Bone marrow (tissue), 2 donors: ENCODE measurements around the gene ZBTB39.
"Not testable (repeated sequence)": the region's sequence is repeated elsewhere in the genome, so short reads cannot be mapped to it uniquely, and the experiment has no call there.

Experiments used
- DNase-seq, 2 donors: peaks; one replicate each; lab custom pipeline; 2025; lab: John Stamatoyannopoulos, UW

Gene ZBTB39

GRCh38 chr12:56980941-56981530 lies 25.3 kb downstream of the ZBTB39 start:
- DNase-seq, result no peak

GRCh38 chr12:56980268-56980667 lies 26.1 kb downstream of the ZBTB39 start:
- DNase-seq, result no peak

GRCh38 chr12:56979628-56980027 lies 26.7 kb downstream of the ZBTB39 start:
- no peak for DNase-seq

- DNase-seq, result no peak
These were observed 27.8 kb downstream of the ZBTB39 start for GRCh38 chr12:56978397-56979138.

- DNase-seq, result not testable (repeated sequence)
These were observed 29.0 kb downstream of the ZBTB39 start for GRCh38 chr12:56977361-56977760.

- DNase-seq, result not testable (repeated sequence)
These were observed 32.1 kb downstream of the ZBTB39 start for GRCh38 chr12:56974224-56974623.

- DNase-seq, result not testable (repeated sequence)
These were observed 37.4 kb downstream of the ZBTB39 start for GRCh38 chr12:56968910-56969309.

- DNase-seq, result not testable (repeated sequence)
These were observed 40.2 kb downstream of the ZBTB39 start for GRCh38 chr12:56965997-56966642.

- DNase-seq, result not testable (repeated sequence)
These were observed 41.2 kb downstream of the ZBTB39 start for GRCh38 chr12:56965124-56965523.

- DNase-seq, result not testable (repeated sequence)
These were observed 42.8 kb downstream of the ZBTB39 start for GRCh38 chr12:56963557-56963956.

- not testable (repeated sequence) for DNase-seq
These were observed 44.1 kb downstream of the ZBTB39 start for GRCh38 chr12:56962247-56962646.

GRCh38 chr12:56958422-56958821 lies 47.9 kb downstream of the ZBTB39 start:
- DNase-seq, result no peak

- DNase-seq, result no peak
These were observed 48.9 kb downstream of the ZBTB39 start, which contains the start of gene RDH16 for GRCh38 chr12:56957229-56958052. RDH16 (minus strand) TSS chr12:56957608; CDS start chr12:56957462, 146 bp downstream.

GRCh38 chr12:56955631-56956256 lies 50.6 kb downstream of the ZBTB39 start:
- DNase-seq, result no peak

- DNase-seq, result no peak
These were observed 51.4 kb downstream of the ZBTB39 start for GRCh38 chr12:56954958-56955355.

- DNase-seq, result no peak
These were observed 52.0 kb downstream of the ZBTB39 start for GRCh38 chr12:56954057-56954957.

- no peak for DNase-seq
These were observed 53.0 kb downstream of the ZBTB39 start for GRCh38 chr12:56953314-56953713.

- no peak for DNase-seq
These were observed 54.6 kb downstream of the ZBTB39 start for GRCh38 chr12:56951582-56952339.

GRCh38 chr12:56948881-56949280 lies 57.5 kb downstream of the ZBTB39 start:
- DNase-seq, result no peak
